ENCODE results near the gene ACACB. TPM values are rescaled to one million over a fixed set of nuclear protein-coding genes. Genes with fewer than 3 reads are reported as not detected.

Gene ACACB
- 5.9 and 7.0 TPM in 2 replicates for total RNA-seq

DNA sequence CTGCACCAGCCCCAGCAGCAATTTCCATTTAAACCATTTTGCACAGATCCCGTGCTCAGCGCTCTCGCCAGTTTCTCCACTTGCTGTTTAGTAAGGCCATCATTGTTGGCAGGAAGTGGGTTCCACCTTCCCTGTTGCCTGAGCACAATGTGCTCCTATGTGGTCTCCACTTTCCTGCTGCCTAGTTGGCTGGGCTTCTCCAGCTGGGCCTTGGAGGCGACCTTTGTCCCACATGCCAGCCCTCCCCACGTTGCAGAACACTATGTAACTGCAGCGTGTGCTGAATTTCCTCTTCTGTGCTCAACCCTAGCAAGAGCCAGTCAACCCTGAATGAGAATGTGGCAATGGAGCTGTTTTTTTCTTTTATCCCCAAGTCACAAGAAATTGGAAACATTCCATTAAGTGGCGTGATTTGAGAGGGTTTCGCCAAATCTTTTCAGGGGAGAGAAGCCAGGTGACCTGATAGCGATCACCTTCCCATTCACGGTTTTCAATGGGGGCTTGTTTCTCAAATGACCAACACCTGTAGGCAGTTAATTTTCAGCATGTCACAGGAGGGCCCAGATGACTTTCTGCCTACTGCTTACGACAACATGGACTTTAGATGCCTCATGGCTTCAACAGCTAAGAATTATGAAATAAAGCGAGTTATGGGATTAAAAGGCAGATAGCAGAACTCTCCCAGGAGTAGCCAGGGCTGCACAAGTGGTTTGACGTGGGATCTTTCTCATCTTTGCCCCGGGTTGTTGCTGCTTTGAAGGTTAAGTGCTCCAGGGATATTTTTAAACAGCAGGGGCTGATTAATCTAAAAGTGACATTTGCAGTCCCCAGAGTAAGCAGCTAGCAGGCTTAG lies at the start of gene ACACB:
Gene ACACB (plus strand): TSS at position 830 of the 853 bp plus-strand sequence. CDS start 22,819 bp downstream, outside the sequence.

DNA sequence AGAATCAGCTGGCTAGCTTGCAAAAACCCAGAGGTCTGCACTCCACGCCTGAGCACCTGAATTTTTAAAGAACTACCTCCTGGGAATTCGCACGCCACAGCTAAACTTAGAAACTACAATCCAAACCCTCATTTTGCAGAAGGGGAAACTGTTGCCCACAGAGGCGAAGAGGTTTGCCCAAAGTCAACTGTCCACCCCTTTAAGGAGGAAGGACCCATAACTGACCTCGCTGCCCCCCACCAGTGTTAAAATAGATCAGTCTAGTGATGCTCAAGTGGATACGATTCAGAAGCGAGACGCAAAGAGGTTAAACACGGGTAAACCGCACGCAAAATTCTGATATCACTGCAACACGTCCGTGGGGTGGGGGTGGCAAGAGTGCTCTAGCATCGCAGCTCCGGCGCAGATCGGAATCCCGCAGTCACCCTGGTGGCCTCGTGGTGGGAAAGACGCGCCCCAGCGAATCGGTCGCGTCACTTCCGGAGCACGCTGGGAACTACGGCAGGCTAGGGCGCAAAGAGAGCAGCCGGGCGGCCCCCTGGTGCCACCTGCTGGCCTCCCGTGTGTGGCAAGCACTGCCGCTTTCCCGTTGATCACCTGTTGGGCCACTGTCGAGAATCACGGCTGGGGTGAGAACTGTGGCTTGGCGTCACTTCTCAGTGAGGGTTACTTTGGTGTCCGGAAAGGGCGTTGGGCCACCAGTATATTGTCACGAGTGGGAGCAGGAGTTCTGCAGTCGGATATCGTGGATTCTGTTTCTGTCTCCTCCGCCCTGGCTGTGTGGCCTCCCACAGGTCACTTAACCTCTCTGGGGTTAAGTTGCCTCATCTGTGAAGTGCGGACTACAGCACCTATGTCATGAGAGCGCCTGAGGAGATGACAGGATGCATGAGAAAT lies 23.1 kb upstream of the ACACB start, which contains the start of gene ALKBH2:
Gene ALKBH2 (minus strand): TSS at position 451 of the 897 bp plus-strand sequence. CDS start 686 bp downstream, outside the sequence.

DNA sequence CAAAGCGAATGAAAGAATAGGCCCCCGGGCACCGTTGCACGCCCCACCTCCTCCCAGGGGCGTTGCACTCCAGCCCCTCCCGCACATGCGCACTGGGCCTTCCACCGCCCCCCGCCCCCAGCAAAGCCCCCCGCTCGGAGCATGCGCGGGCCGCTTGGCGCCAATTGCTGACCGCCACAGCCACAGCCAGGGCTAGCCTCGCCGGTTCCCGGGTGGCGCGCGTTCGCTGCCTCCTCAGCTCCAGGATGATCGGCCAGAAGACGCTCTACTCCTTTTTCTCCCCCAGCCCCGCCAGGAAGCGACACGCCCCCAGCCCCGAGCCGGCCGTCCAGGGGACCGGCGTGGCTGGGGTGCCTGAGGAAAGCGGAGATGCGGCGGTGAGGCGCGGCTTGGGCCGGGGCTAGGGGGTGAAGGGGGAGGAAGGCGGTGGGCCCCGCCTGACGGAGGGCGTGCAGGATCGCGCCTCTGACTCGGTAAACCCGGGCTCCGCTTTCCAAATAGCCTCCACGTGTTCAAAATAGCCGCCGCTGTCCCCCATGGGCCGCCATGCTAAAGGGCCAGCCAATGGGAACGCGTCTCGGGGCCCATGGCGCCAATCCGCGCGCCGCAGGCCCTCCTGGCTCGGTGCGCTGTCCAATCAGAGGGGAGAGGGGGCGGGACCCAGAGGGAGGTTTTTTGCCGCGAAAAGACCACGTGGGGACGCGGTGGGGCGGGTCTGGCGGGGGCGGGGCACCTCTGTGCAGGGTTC lies 18.8 kb upstream of the ACACB start, which contains the start of gene UNG:
Gene UNG (plus strand): TSS at position 163 of the 748 bp plus-strand sequence. CDS start 83 bp downstream, at position 246.

DNA sequence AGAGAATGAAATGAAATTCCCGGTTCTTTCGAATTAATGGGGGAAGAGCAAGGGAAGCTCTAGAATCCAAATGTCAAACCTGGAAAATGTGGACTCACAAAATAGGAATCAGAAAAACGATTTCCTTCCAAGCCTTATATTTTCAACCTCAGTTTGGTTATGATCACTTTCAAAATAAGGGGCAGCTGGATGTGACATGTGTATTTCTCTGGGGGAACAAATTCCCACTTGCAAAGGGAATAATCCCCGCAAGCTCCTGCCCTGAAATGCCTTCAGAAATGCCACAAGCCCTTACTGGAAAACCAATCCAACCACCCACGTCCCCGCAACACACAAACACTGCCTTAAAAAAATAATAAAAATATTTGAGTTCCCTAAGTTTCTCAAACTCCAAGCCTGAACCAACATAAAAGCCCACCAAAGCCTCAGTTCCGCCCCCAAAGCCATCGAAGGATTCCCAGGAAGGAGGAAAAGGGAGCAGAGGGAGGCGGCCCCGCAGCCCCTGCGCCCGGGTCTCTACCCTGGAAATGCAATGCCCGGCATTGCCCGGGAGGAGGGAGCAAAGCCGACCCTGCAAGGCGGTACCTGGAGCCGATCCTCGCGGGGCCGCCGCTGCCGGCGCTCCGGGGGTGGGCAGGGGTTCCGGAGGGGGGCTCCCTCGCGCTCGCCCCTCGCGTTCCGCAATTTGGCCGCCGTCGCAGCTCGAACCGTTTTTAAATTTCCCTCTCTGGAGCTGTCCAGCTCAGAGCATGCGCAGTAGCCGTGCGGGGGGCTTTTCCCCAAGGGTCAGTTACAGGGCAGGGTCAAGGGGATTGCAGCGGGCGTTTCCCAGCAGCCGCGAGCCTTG lies 192.4 kb downstream of the ACACB start, which contains the start of gene FOXN4:
Gene FOXN4 (minus strand): TSS at position 751 of the 847 bp plus-strand sequence. CDS start 963 bp downstream, outside the sequence.

Other genes with a start within 250 kb of the ACACB start
- not detected in 2 replicates for gene DAO, start 236.5 kb upstream of the ACACB start, total RNA-seq
- not detected in 2 replicates for gene SVOP, start 95.5 kb upstream of the ACACB start, total RNA-seq
- 7.3 and 8.4 TPM in 2 replicates for gene USP30, start 64.0 kb upstream of the ACACB start, total RNA-seq
- 15.0 and 19.8 TPM in 2 replicates for gene ALKBH2, start 23.1 kb upstream of the ACACB start, total RNA-seq
- 16.1 and 16.6 TPM in 2 replicates for gene UNG, start 19.0 kb upstream of the ACACB start, total RNA-seq
- not detected in 2 replicates for gene FOXN4, start 192.7 kb downstream of the ACACB start, total RNA-seq
- not detected in 2 replicates for gene MYO1H, start 231.3 kb downstream of the ACACB start, total RNA-seq